GM12864 (cell line): ENCODE data around the gene IRF2BPL.
A peak's percentile ranks its signal among the peaks of the same experiment; 100 is the strongest.

Source experiments
- DNase-seq: peaks from one replicate; pipeline ENCODE4 v3.0.0-alpha.2; 2011; ENCODE audit warnings: low read depth
- H3K4me3 ChIP-seq: 2 replicates; pipeline ENCODE4 v1.5.1; 2011; ENCODE audit warnings: mild to moderate bottlenecking, low read depth, low read length, control low read depth
- CTCF ChIP-seq: IDR thresholded peaks from 2 replicates; pipeline ENCODE4 v1.5.1; 2011; ENCODE audit warnings: low read depth, mild to moderate bottlenecking, moderate library complexity, low read length, control low read depth, inconsistent platforms; ENCODE audit errors: missing control alignments

IRF2BPL gene

GRCh38 chr14:77062261-77062660 lies 33.8 kb upstream of the IRF2BPL start:
- no peak for DNase-seq
- no peak for TF ChIP-seq CTCF
- H3K4me3 ChIP-seq = no peak overlapping the region

GRCh38 chr14:77061630-77062257 lies 33.2 kb upstream of the IRF2BPL start:
- no peak overlapping the region for H3K4me3 ChIP-seq
- TF ChIP-seq CTCF = no peak
- DNase-seq = no peak

- DNase-seq = no peak
- no peak overlapping the region for H3K4me3 ChIP-seq
- peak; percentile 19 for TF ChIP-seq CTCF
Measured at GRCh38 chr14:77059276-77059915, 30.9 kb upstream of the IRF2BPL start.

DNA sequence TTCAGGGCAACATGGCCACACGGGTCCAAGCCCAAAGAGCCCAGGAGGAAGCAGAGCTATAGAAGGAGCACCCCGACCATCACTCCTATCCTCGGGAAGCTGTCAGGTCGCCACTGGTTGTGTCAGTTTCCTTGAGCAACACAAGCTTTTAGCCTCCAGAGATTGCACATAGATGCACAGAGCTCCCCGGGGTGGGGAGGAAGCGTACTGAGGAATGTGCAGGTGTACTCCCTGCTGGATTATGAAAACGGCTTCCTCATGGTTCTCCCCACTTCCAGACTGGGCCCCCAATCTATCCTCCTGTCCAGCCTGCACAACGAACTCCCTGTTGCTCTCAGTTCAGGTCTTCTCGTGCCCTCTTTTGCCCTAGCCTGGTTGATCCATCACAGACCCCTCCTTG lies 30.3 kb upstream of the IRF2BPL start:
- no peak for DNase-seq
- no peak for TF ChIP-seq CTCF
- H3K4me3 ChIP-seq = no peak overlapping the region

- no peak for DNase-seq
- TF ChIP-seq CTCF = no peak
- H3K4me3 ChIP-seq = no peak overlapping the region
Measured at GRCh38 chr14:77058117-77058516, 29.6 kb upstream of the IRF2BPL start.

DNA sequence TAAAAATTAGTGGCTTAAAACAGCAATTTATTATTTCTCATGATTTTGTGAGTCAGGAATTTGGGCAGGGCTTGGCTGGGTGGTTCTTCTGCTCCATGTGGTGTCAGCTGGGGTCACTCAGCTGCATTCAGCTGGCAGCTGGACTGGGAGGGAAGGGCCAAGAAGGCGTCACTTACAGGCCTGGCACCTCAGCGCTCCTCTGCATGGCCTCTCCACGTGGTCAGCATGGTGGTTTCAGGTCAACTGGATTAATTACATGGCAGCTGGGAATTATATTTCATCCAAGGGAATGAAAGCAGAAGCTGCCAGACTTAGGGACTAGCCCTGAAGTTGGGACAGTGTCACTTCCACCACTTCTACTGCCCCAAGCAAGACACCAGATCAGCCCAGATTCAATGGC lies 27.5 kb upstream of the IRF2BPL start:
- H3K4me3 ChIP-seq = no peak overlapping the region
- DNase-seq = no peak
- no peak for TF ChIP-seq CTCF

- DNase-seq = no peak
- no peak overlapping the region for H3K4me3 ChIP-seq
- TF ChIP-seq CTCF = no peak
Measured at GRCh38 chr14:77055306-77055705, 26.8 kb upstream of the IRF2BPL start.
